HepG2 (cell line): ENCODE results near the gene TRAPPC4. TPM values are rescaled to one million over a fixed set of nuclear protein-coding genes. Genes with fewer than 3 reads are reported as not detected.

Source experiments
- ATAC-seq: fragments of 200-7000 bp; cut with Tn5 transposase; 3 replicates; pipeline ENCODE4 v1.9.1; 2020; ENCODE audit warnings: mild to moderate bottlenecking, moderate library complexity
- BruUV-seq: library from RNA; stranded (reverse); fragments of 400-500 nt; replicated peaks from 2 replicates; lab custom pipeline; 2021; lab: Mats Ljungman, UMichigan
- CTCF ChIA-PET: fragments of 300-600 bp; formaldehyde crosslinking; extraction: SDS; loops from one replicate; lab custom pipeline; 2021; ENCODE audit warnings: low total read pairs, inconsistent platforms, low intra/inter-chr PET ratio; lab: Yijun Ruan, JAX
- POLR2A ChIA-PET: fragments of 350-600 bp; sonication (Branson Sonifier 250); formaldehyde crosslinking; loops from one replicate; lab custom pipeline; 2020; ENCODE audit warnings: antibody characterized with exemption, inconsistent platforms; lab: Yijun Ruan, JAX
- DNase-seq: peaks from one replicate; pipeline ENCODE4 v3.0.0-alpha.2; 2015; ENCODE audit warnings: low spot score
- FAIRE-seq: peaks from 3 replicates; lab custom pipeline; 2011; peaks lifted over from hg19 to GRCh38; lab: Jason Lieb, UNC
- H2AFZ ChIP-seq: one replicate; pipeline ENCODE4 v1.6.1; 2011; ENCODE audit warnings: low read length, inconsistent platforms
- H3K27ac ChIP-seq: fragments of 300-600 bp; 3 replicates; pipeline ENCODE4 v1.8.0; 2011; ENCODE audit warnings: mixed run types, mild to moderate bottlenecking, mixed read lengths, low read length, inconsistent platforms; ENCODE audit not compliant: insufficient read depth; ENCODE audit errors: extremely low read length
- H3K27me3 ChIP-seq, 2 experiments: fragments of 200-600 bp in 1 of 2; 2 replicates in 1 of 2; 3 replicates in 1 of 2; pipeline versions ENCODE4 v1.6.0 to v1.8.0; 2011; ENCODE audit warnings: low read length in 2 of 2, mild to moderate bottlenecking in 2 of 2, moderate library complexity in 2 of 2, inconsistent platforms in 1 of 2; ENCODE audit not compliant: insufficient read depth in 2 of 2, control insufficient read depth in 1 of 2
- H3K36me3 ChIP-seq, 2 experiments: fragments of 200-600 bp in 1 of 2; replicated peaks in 1 of 2; 2 replicates in 1 of 2; 3 replicates in 1 of 2; pipeline versions ENCODE4 v1.5.1 to v1.8.0; 2011; ENCODE audit warnings: low read length in 2 of 2, inconsistent platforms in 1 of 2; ENCODE audit not compliant: insufficient read depth in 2 of 2, control insufficient read depth in 1 of 2
- H3K4me1 ChIP-seq: 2 replicates; pipeline ENCODE4 v1.5.1; 2012; ENCODE audit warnings: low read length, inconsistent platforms; ENCODE audit not compliant: insufficient read depth
- H3K4me2 ChIP-seq: 2 replicates; pipeline ENCODE4 v1.6.0; 2011; ENCODE audit warnings: low read depth, low read length, inconsistent platforms
- H3K4me3 ChIP-seq, 3 experiments: fragments of 200-600 bp in 1 of 3; sonication (generic), shearing (Covaris generic) in 1 of 3; replicated peaks in 1 of 3; 2 replicates each; pipeline ENCODE4 v1.5.1; 2011 to 2016; ENCODE audit warnings: low read length in 3 of 3, inconsistent platforms in 2 of 3, low read depth in 2 of 3, mild to moderate bottlenecking in 2 of 3, control low read depth in 1 of 3, mixed read lengths in 1 of 3; ENCODE audit not compliant: insufficient read depth in 1 of 3
- H3K79me2 ChIP-seq: one replicate; pipeline ENCODE4 v1.6.1; 2011; ENCODE audit warnings: low read length, inconsistent platforms; ENCODE audit not compliant: insufficient read depth
- H3K9ac ChIP-seq: 2 replicates; pipeline ENCODE4 v1.6.0; 2011; ENCODE audit warnings: mild to moderate bottlenecking, low read depth, low read length, inconsistent platforms; ENCODE audit not compliant: insufficient read depth
- H3K9me3 ChIP-seq: 2 replicates; pipeline ENCODE4 v1.5.1; 2012; ENCODE audit warnings: mild to moderate bottlenecking, low read length
- H4K20me1 ChIP-seq: 2 replicates; pipeline ENCODE4 v1.6.0; 2011; ENCODE audit warnings: inconsistent platforms, mild to moderate bottlenecking, low read length, moderate library complexity; ENCODE audit not compliant: insufficient read depth
- BORCS8-MEF2B ChIP-seq: sonication (generic); formaldehyde crosslinking; IDR thresholded peaks from 2 replicates; pipeline ENCODE4 v1.8.0; 2022; ENCODE audit warnings: mild to moderate bottlenecking, missing genetic modification reagents
- FOSL1 ChIP-seq: sonication (generic); formaldehyde crosslinking; IDR thresholded peaks from 2 replicates; pipeline ENCODE4 v1.9.0; 2021; ENCODE audit warnings: missing genetic modification reagents, borderline replicate concordance
- HMGXB4 ChIP-seq, 2 experiments: sonication (generic) in 1 of 2; formaldehyde crosslinking in 1 of 2; IDR thresholded peaks; 2 replicates each; pipeline versions ENCODE4 v1.4.0 to v1.6.1; 2018 to 2020; ENCODE audit warnings: missing genetic modification reagents in 2 of 2, borderline replicate concordance in 1 of 2, low read depth in 1 of 2, mild to moderate bottlenecking in 1 of 2, missing biosample characterization in 1 of 2
- PRMT3 ChIP-seq: sonication (generic); formaldehyde crosslinking; IDR thresholded peaks from 2 replicates; pipeline ENCODE4 v1.8.1; 2022; ENCODE audit warnings: low read depth, mild to moderate bottlenecking, moderate library complexity, missing genetic modification reagents, borderline replicate concordance
- SMC3 ChIP-seq: IDR thresholded peaks from 2 replicates; pipeline ENCODE4 v1.6.1; 2011; ENCODE audit warnings: low read length, improper control_type of control experiment
- XRCC5 ChIP-seq: fragments of 200-400 bp; formaldehyde crosslinking; optimal IDR thresholded peaks from 2 replicates; pipeline ENCODE3; 2017; ENCODE audit warnings: mild to moderate bottlenecking, low read length
- ZFP90 ChIP-seq: sonication (generic); formaldehyde crosslinking; IDR thresholded peaks from 2 replicates; pipeline ENCODE4 v1.8.0; 2022; ENCODE audit warnings: missing genetic modification reagents, mild to moderate bottlenecking, inconsistent platforms, borderline replicate concordance
- ZKSCAN5 ChIP-seq: sonication (generic); formaldehyde crosslinking; IDR thresholded peaks from 2 replicates; pipeline ENCODE4 v1.5.1; 2020; ENCODE audit warnings: mild to moderate bottlenecking, missing genetic modification reagents
- ZNF616 ChIP-seq: sonication (generic); formaldehyde crosslinking; IDR thresholded peaks from 2 replicates; pipeline ENCODE4 v1.5.0; 2020; ENCODE audit warnings: low read depth, mild to moderate bottlenecking, missing genetic modification reagents
- ZNF629 ChIP-seq: sonication (generic); formaldehyde crosslinking; conservative IDR thresholded peaks from 2 replicates; pipeline ENCODE4 v1.5.0; 2020; ENCODE audit warnings: missing genetic modification reagents
- ZNF788 ChIP-seq: sonication (generic); formaldehyde crosslinking; IDR thresholded peaks from 2 replicates; pipeline ENCODE4 v1.5.0; 2020; ENCODE audit warnings: mild to moderate bottlenecking, missing genetic modification reagents, borderline replicate concordance
- WGBS: methylation state at CpG from one replicate; pipeline ENCODE4 v1.1.6; 2017; ENCODE audit warnings: low lambda C conversion rate; 5-methylcytosine and 5-hydroxymethylcytosine counted together
- in situ Hi-C: cut with HindIII; loops from 2 replicates; pipeline ENCODE4 v1.10.0; 2017; ENCODE audit warnings: low pct_unique_long_range_greater_than_20kb; ENCODE audit not compliant: extremely low pct_ligation_motif_present
- intact Hi-C: fragments of 100-400 bp; cut with micrococcal nuclease; formaldehyde crosslinking; loops from one replicate; pipeline ENCODE4 v1.10.0; 2022; ENCODE audit not compliant: unreplicated experiment
- polyA plus RNA-seq, 8 experiments: library from polyadenylated mRNA; depleted of rRNA in 3 of 8; stranded (reverse) in 7 of 8; unstranded in 1 of 8; fragments of >200 nt; fragmentation: Illumina TruSeq in 4 of 8; extraction: Trizol in 4 of 8; gene quantifications; 2 replicates each; pipeline versions ENCODE4 v1.2.1 to v1.2.3, GENCODE V29; 2011 to 2016; ENCODE audit warnings: low read depth in 4 of 8, missing spikeins in 1 of 8, mixed read lengths in 1 of 8; ENCODE audit not compliant: insufficient read depth in 1 of 8
- total RNA-seq, 5 experiments: library from RNA; depleted of rRNA; stranded (reverse); fragments of >200 nt; fragmentation: Illumina TruSeq; extraction: Trizol; gene quantifications; 2 replicates each; pipeline ENCODE4 v1.2.3, GENCODE V29; 2016; ENCODE audit warnings: low read depth in 1 of 5
- TF ChIP-seq, protein P1 (sequence below): sonication (generic); formaldehyde crosslinking; IDR thresholded peaks from 2 replicates; pipeline ENCODE4 v1.5.0; 2020; ENCODE audit warnings: mild to moderate bottlenecking, missing genetic modification reagents
- TF ChIP-seq, protein P2 (sequence below): sonication (generic); formaldehyde crosslinking; IDR thresholded peaks from 2 replicates; pipeline ENCODE4 v1.8.0; 2022; ENCODE audit warnings: mild to moderate bottlenecking, missing genetic modification reagents, borderline replicate concordance
- TF ChIP-seq, protein P3 (sequence below): sonication (generic); formaldehyde crosslinking; IDR thresholded peaks from 2 replicates; pipeline ENCODE4 v1.4.0; 2020; ENCODE audit warnings: missing genetic modification reagents, mild to moderate bottlenecking, borderline replicate concordance

TRAPPC4 gene
- total and polyA plus RNA-seq, 2 of the 13 experiments (the other 11 are each of a cell fraction or from before 2014, with no cell fraction given), result 97.4 to 140 TPM

- Histone ChIP-seq H2AFZ (no peak overlapping the region), H3K27ac (no peak overlapping the region), H3K79me2 (peaks cover 16% of the 10 kb centered on the region), H3K9me3 (no peaks in the 10 kb centered on the region), H3K27me3 (no peaks in the 10 kb centered on the region; a peak in 1 of 5 replicates), H3K36me3 (peaks cover 5 to 10% of the 10 kb centered on the region in 2 experiments; a peak in 2 of 5 replicates), H3K4me1 (peaks cover 25% of the 10 kb centered on the region), H3K4me2 (no peak overlapping the region), H4K20me1 (no peaks in the 10 kb centered on the region), H3K9ac (no peak overlapping the region), H3K4me3 (no peak overlapping the region)
- ChIA-PET POLR2A (interaction anchor here (1.0 to 3.4 kb wide), 2 partner anchors 19 to 30 kb away, joined by 5 to 90 read pairs; partner anchors contain the start of gene HMBS), CTCF (interaction anchor here (1.1 kb wide), 1 partner anchor 131 kb away, joined by 4 read pairs; no protein-coding TSS in a partner anchor)
- BruUV-seq, result no TSS peak
- intact Hi-C loops, result loop anchor here (2.0 kb wide), 1 partner anchor 29 kb away; a partner anchor contains a TSS
- DNase-seq, result peak; percentile 47
- ATAC-seq, result peak; percentile 60
- in situ Hi-C loops, result no loop called here
- WGBS, result 55% methylated on average over 4 of the region's 4 CpGs
- peak; percentile 80 for FAIRE-seq
- TF ChIP-seq, protein P1, sequence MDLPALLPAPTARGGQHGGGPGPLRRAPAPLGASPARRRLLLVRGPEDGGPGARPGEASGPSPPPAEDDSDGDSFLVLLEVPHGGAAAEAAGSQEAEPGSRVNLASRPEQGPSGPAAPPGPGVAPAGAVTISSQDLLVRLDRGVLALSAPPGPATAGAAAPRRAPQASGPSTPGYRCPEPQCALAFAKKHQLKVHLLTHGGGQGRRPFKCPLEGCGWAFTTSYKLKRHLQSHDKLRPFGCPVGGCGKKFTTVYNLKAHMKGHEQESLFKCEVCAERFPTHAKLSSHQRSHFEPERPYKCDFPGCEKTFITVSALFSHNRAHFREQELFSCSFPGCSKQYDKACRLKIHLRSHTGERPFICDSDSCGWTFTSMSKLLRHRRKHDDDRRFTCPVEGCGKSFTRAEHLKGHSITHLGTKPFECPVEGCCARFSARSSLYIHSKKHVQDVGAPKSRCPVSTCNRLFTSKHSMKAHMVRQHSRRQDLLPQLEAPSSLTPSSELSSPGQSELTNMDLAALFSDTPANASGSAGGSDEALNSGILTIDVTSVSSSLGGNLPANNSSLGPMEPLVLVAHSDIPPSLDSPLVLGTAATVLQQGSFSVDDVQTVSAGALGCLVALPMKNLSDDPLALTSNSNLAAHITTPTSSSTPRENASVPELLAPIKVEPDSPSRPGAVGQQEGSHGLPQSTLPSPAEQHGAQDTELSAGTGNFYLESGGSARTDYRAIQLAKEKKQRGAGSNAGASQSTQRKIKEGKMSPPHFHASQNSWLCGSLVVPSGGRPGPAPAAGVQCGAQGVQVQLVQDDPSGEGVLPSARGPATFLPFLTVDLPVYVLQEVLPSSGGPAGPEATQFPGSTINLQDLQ (CRISPR knock-in tag), result no peak
- TF ChIP-seq, protein P2, sequence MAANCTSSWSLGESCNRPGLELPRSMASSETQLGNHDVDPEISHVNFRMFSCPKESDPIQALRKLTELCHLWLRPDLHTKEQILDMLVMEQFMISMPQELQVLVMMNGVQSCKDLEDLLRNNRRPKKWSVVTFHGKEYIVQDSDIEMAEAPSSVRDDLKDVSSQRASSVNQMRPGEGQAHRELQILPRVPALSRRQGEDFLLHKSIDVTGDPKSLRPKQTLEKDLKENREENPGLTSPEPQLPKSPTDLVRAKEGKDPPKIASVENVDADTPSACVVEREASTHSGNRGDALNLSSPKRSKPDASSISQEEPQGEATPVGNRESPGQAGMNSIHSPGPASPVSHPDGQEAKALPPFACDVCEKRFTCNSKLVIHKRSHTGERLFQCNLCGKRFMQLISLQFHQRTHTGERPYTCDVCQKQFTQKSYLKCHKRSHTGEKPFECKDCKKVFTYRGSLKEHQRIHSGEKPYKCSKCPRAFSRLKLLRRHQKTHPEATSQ, result no peak
- TF ChIP-seq HMGXB4 (CRISPR knock-in tag; IDR thresholded peaks at IDR 0.05; ENCODE audit: borderline replicate concordance in 1 of 2, low read depth in 1 of 2) (0 out of 4 replicates have a peak, but pooled peaks of 1 of the 2 experiments have one; percentile 40), XRCC5 (peak; percentile 21), ZNF629 (CRISPR knock-in tag) (peak; percentile 66), PRMT3 (no peak), ZFP90 (no peak), FOSL1 (no peak), BORCS8-MEF2B (CRISPR knock-in tag) (no peak), ZNF788 (CRISPR knock-in tag) (no peak), SMC3 (peak; percentile 57; the same call in 1 of the 2 replicates), ZKSCAN5 (CRISPR knock-in tag) (no peak), ZNF616 (no peak)
- TF ChIP-seq, protein P3, sequence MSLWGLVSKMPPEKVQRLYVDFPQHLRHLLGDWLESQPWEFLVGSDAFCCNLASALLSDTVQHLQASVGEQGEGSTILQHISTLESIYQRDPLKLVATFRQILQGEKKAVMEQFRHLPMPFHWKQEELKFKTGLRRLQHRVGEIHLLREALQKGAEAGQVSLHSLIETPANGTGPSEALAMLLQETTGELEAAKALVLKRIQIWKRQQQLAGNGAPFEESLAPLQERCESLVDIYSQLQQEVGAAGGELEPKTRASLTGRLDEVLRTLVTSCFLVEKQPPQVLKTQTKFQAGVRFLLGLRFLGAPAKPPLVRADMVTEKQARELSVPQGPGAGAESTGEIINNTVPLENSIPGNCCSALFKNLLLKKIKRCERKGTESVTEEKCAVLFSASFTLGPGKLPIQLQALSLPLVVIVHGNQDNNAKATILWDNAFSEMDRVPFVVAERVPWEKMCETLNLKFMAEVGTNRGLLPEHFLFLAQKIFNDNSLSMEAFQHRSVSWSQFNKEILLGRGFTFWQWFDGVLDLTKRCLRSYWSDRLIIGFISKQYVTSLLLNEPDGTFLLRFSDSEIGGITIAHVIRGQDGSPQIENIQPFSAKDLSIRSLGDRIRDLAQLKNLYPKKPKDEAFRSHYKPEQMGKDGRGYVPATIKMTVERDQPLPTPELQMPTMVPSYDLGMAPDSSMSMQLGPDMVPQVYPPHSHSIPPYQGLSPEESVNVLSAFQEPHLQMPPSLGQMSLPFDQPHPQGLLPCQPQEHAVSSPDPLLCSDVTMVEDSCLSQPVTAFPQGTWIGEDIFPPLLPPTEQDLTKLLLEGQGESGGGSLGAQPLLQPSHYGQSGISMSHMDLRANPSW (CRISPR knock-in tag), result no peak
Observed at GRCh38 chr11:119065369-119065768, 46.8 kb downstream of the TRAPPC4 start.
